ENCODE data around the gene MEF2B.
"Not testable (repeated sequence)": the region's sequence is repeated elsewhere in the genome, so short reads cannot be mapped to it uniquely, and the experiment has no call there.

The MEF2B gene

DNA sequence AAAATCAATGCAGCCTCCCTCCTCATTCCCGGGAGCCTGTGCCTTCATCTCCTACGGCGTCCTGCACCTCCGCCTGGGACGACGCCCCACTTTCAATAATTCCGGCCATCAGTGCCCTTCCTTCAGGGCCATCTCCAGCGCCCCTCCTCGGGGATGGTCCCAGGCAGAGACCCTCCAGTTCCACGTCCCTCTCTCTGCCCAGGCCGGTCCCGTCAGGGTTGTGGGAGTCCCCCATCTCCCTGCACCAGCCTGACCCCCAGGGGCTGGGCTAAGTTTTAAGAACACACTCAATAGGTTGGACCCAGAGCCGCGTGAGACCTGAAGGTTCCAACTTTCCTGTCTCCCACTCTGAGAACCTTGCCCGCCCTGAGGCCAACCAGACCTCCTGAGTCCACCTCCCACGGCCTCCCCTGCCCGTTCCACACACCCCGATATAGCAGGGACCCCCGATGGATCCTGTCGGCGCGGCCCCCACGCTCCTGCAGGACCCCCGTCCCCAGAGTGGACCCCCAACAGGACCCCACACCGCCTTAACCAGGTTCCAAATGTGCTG, 32.4 kb downstream of the MEF2B start:
- Histone ChIP-seq H3K27ac (ENCODE audit: extremely low read depth, low read depth, low read length) (peak overlapping the region; percentile 64; the same call in 1 of the 2 replicates), H3K9me3 (ENCODE audit: control insufficient read depth, insufficient read depth, low read depth, low read length) (no peaks in the 10 kb centered on the region), H3K4me3 (ENCODE audit: low read depth, low read length) (peak overlapping the region; percentile 55), H3K4me1 (ENCODE audit: control insufficient read depth, insufficient read depth, low read length) (peaks cover 3% of the 10 kb centered on the region; the same call in 1 of the 2 replicates), H3K36me3 (ENCODE audit: control insufficient read depth in 2 of 2, insufficient read depth in 1 of 2, low read length in 2 of 2) (peaks cover 0 to 16% of the 10 kb centered on the region in 2 experiments; a peak in 2 of 3 replicates)
- ChIA-PET CTCF (interaction anchor here (0.6 kb wide), 1 partner anchor 184 kb away, joined by 3 read pairs; no protein-coding TSS in a partner anchor), POLR2A (no interaction called here)
- TF ChIP-seq ZNF112 (tag by site-specific recombination; IDR thresholded peaks at IDR 0.05) (no peak), GLIS1 (tag by site-specific recombination; IDR thresholded peaks at IDR 0.05) (peak; percentile 31), HOXA7 (CRISPR knock-in tag; IDR thresholded peaks at IDR 0.05; ENCODE audit: borderline replicate concordance) (no peak), GLIS2 (tag by site-specific recombination; IDR thresholded peaks at IDR 0.05) (peak; percentile 52), ZNF202 (tag by site-specific recombination; IDR thresholded peaks at IDR 0.05; ENCODE audit: borderline replicate concordance) (no peak)

DNA sequence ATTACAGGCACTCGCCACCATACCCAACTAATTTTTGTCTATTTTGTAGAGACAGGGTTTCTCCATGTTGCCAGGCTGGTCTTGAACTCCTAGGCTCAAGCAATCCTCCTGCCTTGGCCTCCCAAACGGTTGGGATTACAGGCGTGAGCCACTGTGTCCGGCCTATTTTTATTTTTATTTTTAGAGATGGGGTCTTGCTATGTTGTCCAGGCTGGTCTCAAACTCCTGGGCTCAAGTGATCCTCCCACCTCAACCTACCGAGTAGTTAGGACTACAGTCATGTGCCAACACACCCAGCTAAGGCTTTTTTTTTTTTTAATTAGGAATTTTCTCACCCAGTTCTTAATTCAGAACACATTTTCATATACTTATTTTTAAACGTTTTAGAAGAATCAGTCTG, 34.4 kb downstream of the MEF2B start:
- H3K27ac ChIP-seq (ENCODE audit: extremely low read depth, low read depth, low read length); H3K9me3 ChIP-seq (ENCODE audit: control insufficient read depth, insufficient read depth, low read depth, low read length): not testable (repeated sequence)
- CTCF ChIA-PET = interaction anchor here (0.6 to 2.4 kb wide), 3 partner anchors 10 to 140 kb away, joined by 3 to 6 read pairs (median 3); no protein-coding TSS in a partner anchor

DNA sequence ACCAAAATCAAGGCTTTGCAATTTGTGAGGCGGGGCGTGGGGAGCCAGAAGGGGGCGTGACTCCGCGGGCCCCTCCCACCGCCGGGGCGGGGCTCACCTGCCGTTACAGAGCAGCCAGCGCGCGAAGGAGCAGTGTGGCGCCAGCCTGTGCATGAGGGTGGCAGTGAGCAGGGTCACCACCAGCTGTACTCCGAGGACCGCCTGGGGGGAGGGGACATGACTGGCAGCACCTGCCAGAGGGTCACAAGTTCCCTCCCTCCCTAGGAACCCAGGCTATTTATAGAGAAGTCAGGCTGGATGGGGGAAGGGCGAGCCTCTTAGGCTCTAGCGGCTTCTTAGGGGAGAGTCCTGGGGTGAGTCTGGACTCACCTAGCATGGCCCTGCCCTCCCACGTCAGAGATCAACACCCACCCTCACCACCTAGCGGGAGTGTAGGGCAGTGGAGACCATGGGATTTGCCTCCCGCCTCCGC, 35.3 kb downstream of the MEF2B start:
- CTCF ChIA-PET = interaction anchor here (2.4 kb wide), 1 partner anchor 11 kb away, joined by 6 read pairs; no protein-coding TSS in a partner anchor
- TF ChIP-seq SP2 (tag by site-specific recombination; IDR thresholded peaks at IDR 0.05) = peak; percentile 21; the same call in 1 of the 2 replicates
- no peak for TF ChIP-seq ZNF433 (tag by site-specific recombination; IDR thresholded peaks at IDR 0.05; ENCODE audit: low read depth)
- TF ChIP-seq KLF9 (tag by site-specific recombination; IDR thresholded peaks at IDR 0.05; ENCODE audit: low read depth) = peak; percentile 64
- H3K4me3 ChIP-seq (ENCODE audit: low read depth, low read length) = no peak overlapping the region
- H3K36me3 ChIP-seq (ENCODE audit: control insufficient read depth in 2 of 2, insufficient read depth in 1 of 2, low read length in 2 of 2) = peaks cover under 1 to 33% of the 10 kb centered on the region in 2 experiments; a peak in 2 of 3 replicates
- peaks cover 3% of the 10 kb centered on the region; the same call in 1 of the 2 replicates for H3K4me1 ChIP-seq (ENCODE audit: control insufficient read depth, insufficient read depth, low read length)
- no peaks in the 10 kb centered on the region for H3K9me3 ChIP-seq (ENCODE audit: control insufficient read depth, insufficient read depth, low read depth, low read length)
- no peak overlapping the region for H3K27ac ChIP-seq (ENCODE audit: extremely low read depth, low read depth, low read length)
- POLR2A ChIA-PET = no interaction called here

More for the DNA sequence above, 34.4 kb downstream of the MEF2B start:
- H3K36me3 ChIP-seq (ENCODE audit: control insufficient read depth in 2 of 2, insufficient read depth in 1 of 2, low read length in 2 of 2) = peaks cover 0 to 24% of the 10 kb centered on the region in 2 experiments; a peak in 2 of 3 replicates
- 0 out of 2 replicates have a peak, but pooled peaks have one; percentile 49 for TF ChIP-seq ZNF121 (tag by site-specific recombination; IDR thresholded peaks at IDR 0.05)
- not testable (repeated sequence) for H3K4me1 ChIP-seq (ENCODE audit: control insufficient read depth, insufficient read depth, low read length); H3K4me3 ChIP-seq (ENCODE audit: low read depth, low read length)
- POLR2A ChIA-PET = interaction anchor here (0.6 to 1.2 kb wide), 4 partner anchors 9 to 163 kb away, joined by 3 read pairs; partner anchors contain the start of gene SLC25A42

DNA sequence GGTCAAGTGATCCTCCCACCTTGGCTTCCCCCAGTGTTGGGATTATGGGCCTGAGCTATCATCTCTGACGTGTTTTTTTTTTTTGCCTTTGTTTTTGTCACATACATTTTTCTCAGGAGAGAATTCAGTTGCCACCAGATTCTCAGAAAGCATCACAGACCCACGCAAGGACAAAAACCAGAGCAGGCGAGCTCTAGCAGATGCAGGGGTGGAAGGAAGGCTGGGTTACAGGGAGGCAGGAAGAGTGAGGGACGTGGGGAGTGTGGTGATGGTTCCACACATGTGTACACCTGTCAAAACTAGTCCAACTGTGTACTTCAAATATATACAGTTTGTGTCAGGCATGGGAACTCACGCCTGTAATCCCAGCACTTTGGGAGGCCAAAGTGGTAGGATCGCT, 36.1 kb downstream of the MEF2B start:
- H3K9me3 ChIP-seq (ENCODE audit: control insufficient read depth, insufficient read depth, low read depth, low read length) = no peaks in the 10 kb centered on the region
- no peak overlapping the region for H3K27ac ChIP-seq (ENCODE audit: extremely low read depth, low read depth, low read length)
- H3K4me1 ChIP-seq (ENCODE audit: control insufficient read depth, insufficient read depth, low read length) = peaks cover 3% of the 10 kb centered on the region; the same call in 1 of the 2 replicates
- H3K36me3 ChIP-seq (ENCODE audit: control insufficient read depth in 2 of 2, insufficient read depth in 1 of 2, low read length in 2 of 2) = peaks cover 4 to 34% of the 10 kb centered on the region in 2 experiments; a peak in 2 of 3 replicates
- H3K4me3 ChIP-seq (ENCODE audit: low read depth, low read length) = no peak overlapping the region
- no peak for TF ChIP-seq EGR2 (tag by site-specific recombination; IDR thresholded peaks at IDR 0.05; ENCODE audit: low read depth)
- TF ChIP-seq ZNF830 (tag by site-specific recombination; IDR thresholded peaks at IDR 0.05; ENCODE audit: low read depth) = no peak
- TF ChIP-seq, protein P1, sequence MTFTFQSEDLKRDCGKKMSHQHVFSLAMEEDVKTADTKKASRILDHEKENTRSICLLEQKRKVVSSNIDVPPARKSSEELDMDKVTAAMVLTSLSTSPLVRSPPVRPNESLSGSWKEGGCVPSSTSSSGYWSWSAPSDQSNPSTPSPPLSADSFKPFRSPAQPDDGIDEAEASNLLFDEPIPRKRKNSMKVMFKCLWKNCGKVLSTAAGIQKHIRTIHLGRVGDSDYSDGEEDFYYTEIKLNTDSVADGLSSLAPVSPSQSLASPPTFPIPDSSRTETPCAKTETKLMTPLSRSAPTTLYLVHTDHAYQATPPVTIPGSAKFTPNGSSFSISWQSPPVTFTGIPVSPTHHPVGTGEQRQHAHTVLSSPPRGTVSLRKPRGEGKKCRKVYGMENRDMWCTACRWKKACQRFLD (tag by site-specific recombination; IDR thresholded peaks at IDR 0.05) = no peak
- TF ChIP-seq, protein P2, sequence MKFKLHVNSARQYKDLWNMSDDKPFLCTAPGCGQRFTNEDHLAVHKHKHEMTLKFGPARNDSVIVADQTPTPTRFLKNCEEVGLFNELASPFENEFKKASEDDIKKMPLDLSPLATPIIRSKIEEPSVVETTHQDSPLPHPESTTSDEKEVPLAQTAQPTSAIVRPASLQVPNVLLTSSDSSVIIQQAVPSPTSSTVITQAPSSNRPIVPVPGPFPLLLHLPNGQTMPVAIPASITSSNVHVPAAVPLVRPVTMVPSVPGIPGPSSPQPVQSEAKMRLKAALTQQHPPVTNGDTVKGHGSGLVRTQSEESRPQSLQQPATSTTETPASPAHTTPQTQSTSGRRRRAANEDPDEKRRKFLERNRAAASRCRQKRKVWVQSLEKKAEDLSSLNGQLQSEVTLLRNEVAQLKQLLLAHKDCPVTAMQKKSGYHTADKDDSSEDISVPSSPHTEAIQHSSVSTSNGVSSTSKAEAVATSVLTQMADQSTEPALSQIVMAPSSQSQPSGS (tag by site-specific recombination; IDR thresholded peaks at IDR 0.05; ENCODE audit: low read depth) = no peak
- no peak for TF ChIP-seq ZNF23 (tag by site-specific recombination; IDR thresholded peaks at IDR 0.05; ENCODE audit: borderline replicate concordance)
- TF ChIP-seq, protein P3, sequence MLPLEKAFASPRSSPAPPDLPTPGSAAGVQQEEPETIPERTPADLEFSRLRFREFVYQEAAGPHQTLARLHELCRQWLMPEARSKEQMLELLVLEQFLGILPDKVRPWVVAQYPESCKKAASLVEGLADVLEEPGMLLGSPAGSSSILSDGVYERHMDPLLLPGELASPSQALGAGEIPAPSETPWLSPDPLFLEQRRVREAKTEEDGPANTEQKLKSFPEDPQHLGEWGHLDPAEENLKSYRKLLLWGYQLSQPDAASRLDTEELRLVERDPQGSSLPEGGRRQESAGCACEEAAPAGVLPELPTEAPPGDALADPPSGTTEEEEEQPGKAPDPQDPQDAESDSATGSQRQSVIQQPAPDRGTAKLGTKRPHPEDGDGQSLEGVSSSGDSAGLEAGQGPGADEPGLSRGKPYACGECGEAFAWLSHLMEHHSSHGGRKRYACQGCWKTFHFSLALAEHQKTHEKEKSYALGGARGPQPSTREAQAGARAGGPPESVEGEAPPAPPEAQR (tag by site-specific recombination; IDR thresholded peaks at IDR 0.05) = no peak
- no peak for TF ChIP-seq ZNF560 (tag by site-specific recombination; IDR thresholded peaks at IDR 0.05; ENCODE audit: borderline replicate concordance)
- no peak for TF ChIP-seq ZNF239 (tag by site-specific recombination; IDR thresholded peaks at IDR 0.05)
- no peak for TF ChIP-seq ZNF776 (tag by site-specific recombination; IDR thresholded peaks at IDR 0.05; ENCODE audit: borderline replicate concordance)
- TF ChIP-seq ZNF366 (tag by site-specific recombination; conservative IDR thresholded peaks at IDR 0.05) = no peak
- TF ChIP-seq, protein P4, sequence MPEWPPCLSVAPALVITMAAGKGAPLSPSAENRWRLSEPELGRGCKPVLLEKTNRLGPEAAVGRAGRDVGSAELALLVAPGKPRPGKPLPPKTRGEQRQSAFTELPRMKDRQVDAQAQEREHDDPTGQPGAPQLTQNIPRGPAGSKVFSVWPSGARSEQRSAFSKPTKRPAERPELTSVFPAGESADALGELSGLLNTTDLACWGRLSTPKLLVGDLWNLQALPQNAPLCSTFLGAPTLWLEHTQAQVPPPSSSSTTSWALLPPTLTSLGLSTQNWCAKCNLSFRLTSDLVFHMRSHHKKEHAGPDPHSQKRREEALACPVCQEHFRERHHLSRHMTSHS (tag by site-specific recombination; IDR thresholded peaks at IDR 0.05) = no peak
- ChIA-PET CTCF (interaction anchor here (0.6 to 0.8 kb wide), 2 partner anchors 13 to 15 kb away, joined by 3 to 4 read pairs; no protein-coding TSS in a partner anchor), POLR2A (interaction anchor here (0.7 kb wide), 1 partner anchor 219 kb away, joined by 3 read pairs; no protein-coding TSS in a partner anchor)

All from HEK293 (cell line).